Astrocyte (in vitro differentiated cells and primary cell): ENCODE measurements around the gene FANCD2. TPM values are rescaled to one million over a fixed set of nuclear protein-coding genes. Genes with fewer than 3 reads are reported as not detected.
"Not testable (repeated sequence)": the region's sequence is repeated elsewhere in the genome, so short reads cannot be mapped to it uniquely, and the experiment has no call there.

Source experiments
- DNase-seq: peaks from one replicate; pipeline ENCODE4 v3.0.0-alpha.2; 2010; ENCODE audit warnings: low read depth
- FAIRE-seq: peaks from 2 replicates; lab custom pipeline; 2011; peaks lifted over from hg19 to GRCh38; lab: Jason Lieb, UNC
- H2AFZ ChIP-seq: 2 replicates; pipeline ENCODE4 v1.6.0; 2012; ENCODE audit warnings: low read depth, low read length, inconsistent platforms
- H3K27ac ChIP-seq: 2 replicates; pipeline ENCODE4 v1.5.1; 2011; ENCODE audit warnings: low read depth, low read length, inconsistent platforms
- H3K27me3 ChIP-seq: 2 replicates; pipeline ENCODE4 v1.6.0; 2011; ENCODE audit warnings: low read length, inconsistent platforms; ENCODE audit not compliant: insufficient read depth
- H3K36me3 ChIP-seq: 2 replicates; pipeline ENCODE4 v1.5.1; 2011; ENCODE audit warnings: low read length, inconsistent platforms; ENCODE audit not compliant: insufficient read depth
- H3K4me1 ChIP-seq: 2 replicates; pipeline ENCODE4 v1.5.1; 2011; ENCODE audit warnings: low read length, inconsistent platforms; ENCODE audit not compliant: insufficient read depth
- H3K4me2 ChIP-seq: 2 replicates; pipeline ENCODE4 v1.6.0; 2012; ENCODE audit warnings: low read length, inconsistent platforms
- H3K4me3 ChIP-seq: 2 replicates; pipeline ENCODE4 v1.5.1; 2011; ENCODE audit warnings: low read depth, mild to moderate bottlenecking, low read length, inconsistent platforms; ENCODE audit not compliant: insufficient read depth
- H3K79me2 ChIP-seq: 2 replicates; pipeline ENCODE4 v1.6.0; 2012; ENCODE audit warnings: mild to moderate bottlenecking, low read length, inconsistent platforms; ENCODE audit not compliant: insufficient read depth
- H3K9ac ChIP-seq: 2 replicates; pipeline ENCODE4 v1.6.0; 2012; ENCODE audit warnings: mild to moderate bottlenecking, low read length, inconsistent platforms
- H3K9me3 ChIP-seq: 2 replicates; pipeline ENCODE4 v1.5.1; 2012; ENCODE audit warnings: low read depth, mild to moderate bottlenecking, low read length, inconsistent platforms; ENCODE audit not compliant: insufficient read depth
- H4K20me1 ChIP-seq: 2 replicates; pipeline ENCODE4 v1.6.0; 2012; ENCODE audit warnings: low read length, inconsistent platforms; ENCODE audit not compliant: insufficient read depth
- H3K27ac Mint-ChIP-seq: one replicate; pipeline ENCODE4 v1.8.0; 2021; ENCODE audit warnings: mild to moderate bottlenecking, mixed read lengths; ENCODE audit not compliant: unreplicated experiment
- H3K27me3 Mint-ChIP-seq: one replicate; pipeline ENCODE4 v1.8.0; 2021; ENCODE audit warnings: low read depth, mixed read lengths; ENCODE audit not compliant: unreplicated experiment
- H3K36me3 Mint-ChIP-seq: one replicate; pipeline ENCODE4 v1.8.0; 2021; ENCODE audit warnings: low read depth, mixed read lengths; ENCODE audit not compliant: unreplicated experiment
- H3K4me1 Mint-ChIP-seq: one replicate; pipeline ENCODE4 v1.8.0; 2021; ENCODE audit warnings: low read depth, mixed read lengths; ENCODE audit not compliant: unreplicated experiment
- H3K4me3 Mint-ChIP-seq: one replicate; pipeline ENCODE4 v1.8.0; 2021; ENCODE audit warnings: mild to moderate bottlenecking, moderate library complexity, mixed read lengths; ENCODE audit not compliant: unreplicated experiment
- H3K9me3 Mint-ChIP-seq: one replicate; pipeline ENCODE4 v1.8.0; 2021; ENCODE audit warnings: mild to moderate bottlenecking, mixed read lengths; ENCODE audit not compliant: unreplicated experiment
- EZH2 ChIP-seq: IDR thresholded peaks from 2 replicates; pipeline ENCODE4 v1.6.1; 2012; ENCODE audit warnings: mild to moderate bottlenecking, low read length, inconsistent platforms; ENCODE audit not compliant: insufficient read depth
- total RNA-seq: library from RNA; stranded (reverse); gene quantifications from 2 replicates; pipeline ENCODE4 v1.2.1, GENCODE V29; 2021
- TF ChIP-seq, protein P1 (sequence below): IDR thresholded peaks from 2 replicates; pipeline ENCODE4 v1.5.1; 2011; ENCODE audit warnings: low read depth, mild to moderate bottlenecking, inconsistent platforms, low read length, moderate library complexity; ENCODE audit not compliant: insufficient read depth

Gene FANCD2
- total RNA-seq, 1 donor from 2014 or later, result 3.7 TPM

DNA sequence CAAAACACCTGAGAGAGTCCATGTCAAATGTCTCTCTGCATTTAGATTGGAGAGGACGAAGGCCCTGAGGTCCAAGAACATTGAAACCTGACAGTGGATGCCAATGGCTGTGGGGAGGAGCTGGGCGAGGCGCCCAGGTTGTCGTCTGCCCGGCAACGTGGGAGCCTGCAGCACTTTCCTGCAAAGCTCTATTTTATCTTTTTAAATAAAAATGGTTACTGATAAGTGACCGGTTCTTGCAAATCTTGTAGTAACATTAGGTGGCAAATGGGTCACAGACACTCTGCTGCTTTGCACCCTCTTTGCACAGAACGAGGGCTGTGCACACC lies 19.5 kb upstream of the FANCD2 start:
- Histone ChIP-seq H3K79me2 (no peaks in the 10 kb centered on the region), H3K36me3 (peaks cover 3% of the 10 kb centered on the region), H4K20me1 (no peaks in the 10 kb centered on the region), H3K27me3 (no peaks in the 10 kb centered on the region), H3K9ac (no peak overlapping the region), H3K4me2 (no peak overlapping the region), H3K4me3 (no peak overlapping the region), H2AFZ (no peak overlapping the region), H3K4me1 (peaks cover 20% of the 10 kb centered on the region), H3K9me3 (no peaks in the 10 kb centered on the region), H3K27ac (no peak overlapping the region)
- no peaks in the 10 kb centered on the region for H3K9me3 Mint-ChIP-seq
- peaks cover 6% of the 10 kb centered on the region for H3K36me3 Mint-ChIP-seq
- FAIRE-seq, result no peak
- H3K27ac Mint-ChIP-seq, result no peak overlapping the region
- TF ChIP-seq, protein P1, sequence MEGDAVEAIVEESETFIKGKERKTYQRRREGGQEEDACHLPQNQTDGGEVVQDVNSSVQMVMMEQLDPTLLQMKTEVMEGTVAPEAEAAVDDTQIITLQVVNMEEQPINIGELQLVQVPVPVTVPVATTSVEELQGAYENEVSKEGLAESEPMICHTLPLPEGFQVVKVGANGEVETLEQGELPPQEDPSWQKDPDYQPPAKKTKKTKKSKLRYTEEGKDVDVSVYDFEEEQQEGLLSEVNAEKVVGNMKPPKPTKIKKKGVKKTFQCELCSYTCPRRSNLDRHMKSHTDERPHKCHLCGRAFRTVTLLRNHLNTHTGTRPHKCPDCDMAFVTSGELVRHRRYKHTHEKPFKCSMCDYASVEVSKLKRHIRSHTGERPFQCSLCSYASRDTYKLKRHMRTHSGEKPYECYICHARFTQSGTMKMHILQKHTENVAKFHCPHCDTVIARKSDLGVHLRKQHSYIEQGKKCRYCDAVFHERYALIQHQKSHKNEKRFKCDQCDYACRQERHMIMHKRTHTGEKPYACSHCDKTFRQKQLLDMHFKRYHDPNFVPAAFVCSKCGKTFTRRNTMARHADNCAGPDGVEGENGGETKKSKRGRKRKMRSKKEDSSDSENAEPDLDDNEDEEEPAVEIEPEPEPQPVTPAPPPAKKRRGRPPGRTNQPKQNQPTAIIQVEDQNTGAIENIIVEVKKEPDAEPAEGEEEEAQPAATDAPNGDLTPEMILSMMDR, result no peak
- TF ChIP-seq EZH2, result no peak
- H3K27me3 Mint-ChIP-seq, result peaks cover 11% of the 10 kb centered on the region
- H3K4me1 Mint-ChIP-seq, result peaks cover 8% of the 10 kb centered on the region
- no peak for DNase-seq
- H3K4me3 Mint-ChIP-seq, result no peak overlapping the region

DNA sequence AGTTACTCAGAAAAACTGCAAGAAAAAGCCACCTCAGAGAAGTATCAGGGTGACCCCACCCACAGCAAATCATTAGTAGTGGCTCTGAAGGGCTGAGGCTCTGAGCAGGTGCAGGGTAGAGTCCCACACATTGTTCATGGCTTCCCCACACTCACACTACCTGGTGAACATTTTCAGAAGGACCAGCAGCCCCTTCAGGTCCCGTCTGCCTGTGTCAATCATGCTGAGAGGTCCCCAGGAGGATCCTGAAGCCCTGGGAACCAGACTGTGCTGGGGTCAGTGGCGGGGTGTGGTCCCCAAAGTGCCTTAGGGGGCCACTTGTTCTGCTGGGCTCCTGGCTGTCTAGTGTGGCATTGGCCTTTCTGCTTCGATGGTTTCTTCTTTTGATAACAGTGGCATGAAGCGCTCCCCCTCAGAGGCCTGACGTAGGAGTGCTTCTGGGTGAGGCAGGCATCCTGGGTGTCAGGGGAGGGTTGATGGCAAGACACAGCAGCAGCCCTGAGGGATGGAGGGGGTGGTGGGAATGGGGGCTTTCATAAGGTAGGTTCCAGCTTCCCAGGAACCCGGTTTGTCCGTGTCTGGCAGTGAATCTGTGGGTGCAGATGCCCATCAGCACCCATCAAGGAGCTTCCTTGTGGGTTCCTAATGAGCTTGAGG lies 19.0 kb upstream of the FANCD2 start:
- no peak for DNase-seq
- no peak overlapping the region for H3K4me3 Mint-ChIP-seq
- peaks cover 8% of the 10 kb centered on the region for H3K4me1 Mint-ChIP-seq
- no peak for FAIRE-seq
- H3K9me3 ChIP-seq, result no peaks in the 10 kb centered on the region
- no peaks in the 10 kb centered on the region for H3K27me3 ChIP-seq
- no peak overlapping the region for H2AFZ ChIP-seq
- H3K27me3 Mint-ChIP-seq, result peaks cover 14% of the 10 kb centered on the region
- no peak for TF ChIP-seq EZH2
- TF ChIP-seq, protein P1, result no peak
- no peak overlapping the region for H3K27ac ChIP-seq
- H3K4me3 ChIP-seq, result no peak overlapping the region
- peaks cover 3% of the 10 kb centered on the region for H3K36me3 ChIP-seq
- H4K20me1 ChIP-seq, result no peaks in the 10 kb centered on the region
- peaks cover 6% of the 10 kb centered on the region for H3K36me3 Mint-ChIP-seq
- no peaks in the 10 kb centered on the region for H3K9me3 Mint-ChIP-seq
- no peak overlapping the region for H3K9ac ChIP-seq
- H3K4me2 ChIP-seq, result no peak overlapping the region
- no peak overlapping the region for H3K27ac Mint-ChIP-seq
- peaks cover 20% of the 10 kb centered on the region for H3K4me1 ChIP-seq
- no peaks in the 10 kb centered on the region for H3K79me2 ChIP-seq

DNA sequence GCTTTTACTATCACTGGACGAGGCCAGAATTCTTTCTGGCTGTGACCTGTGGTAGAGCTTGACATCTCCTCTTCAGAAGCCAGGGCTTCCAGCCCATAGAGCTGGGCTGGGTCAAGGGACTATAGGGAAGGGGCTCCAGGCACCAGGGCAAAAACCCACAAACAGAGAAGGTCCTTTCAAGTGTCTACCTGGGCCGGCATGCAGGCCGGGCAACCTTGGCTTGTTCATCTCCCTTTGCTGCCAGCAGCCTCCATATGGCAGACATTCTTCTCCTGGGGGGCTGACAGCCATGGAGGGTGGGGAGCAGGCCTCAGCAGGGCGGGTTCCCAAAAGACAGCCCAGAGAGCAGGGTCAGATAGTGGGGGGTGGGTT lies 18.0 kb upstream of the FANCD2 start:
- not testable (repeated sequence) for H3K27ac Mint-ChIP-seq, FAIRE-seq
- peaks cover 20% of the 10 kb centered on the region for H3K27me3 Mint-ChIP-seq

More for the DNA sequence above, 18.0 kb upstream of the FANCD2 start:
- H3K9ac ChIP-seq, H3K4me1 Mint-ChIP-seq, H3K4me2 ChIP-seq, H3K4me3 ChIP-seq, H3K27me3 ChIP-seq, DNase-seq, H4K20me1 ChIP-seq, H2AFZ ChIP-seq, H3K27ac ChIP-seq, H3K9me3 ChIP-seq, H3K36me3 ChIP-seq, H3K79me2 ChIP-seq, H3K9me3 Mint-ChIP-seq: not testable (repeated sequence)
- Mint-ChIP-seq H3K36me3 (peaks cover 12% of the 10 kb centered on the region), H3K4me3 (peak overlapping the region; percentile 69)
- peaks cover 20% of the 10 kb centered on the region for H3K4me1 ChIP-seq
